ENCODE results near the gene TJP1. TPM values are rescaled to one million over a fixed set of nuclear protein-coding genes. Genes with fewer than 3 reads are reported as not detected.

Gene TJP1
- total RNA-seq, 3 donors from 2014 or later (not counting 1 experiment from before 2014, with no cell fraction given), result not detected

DNA sequence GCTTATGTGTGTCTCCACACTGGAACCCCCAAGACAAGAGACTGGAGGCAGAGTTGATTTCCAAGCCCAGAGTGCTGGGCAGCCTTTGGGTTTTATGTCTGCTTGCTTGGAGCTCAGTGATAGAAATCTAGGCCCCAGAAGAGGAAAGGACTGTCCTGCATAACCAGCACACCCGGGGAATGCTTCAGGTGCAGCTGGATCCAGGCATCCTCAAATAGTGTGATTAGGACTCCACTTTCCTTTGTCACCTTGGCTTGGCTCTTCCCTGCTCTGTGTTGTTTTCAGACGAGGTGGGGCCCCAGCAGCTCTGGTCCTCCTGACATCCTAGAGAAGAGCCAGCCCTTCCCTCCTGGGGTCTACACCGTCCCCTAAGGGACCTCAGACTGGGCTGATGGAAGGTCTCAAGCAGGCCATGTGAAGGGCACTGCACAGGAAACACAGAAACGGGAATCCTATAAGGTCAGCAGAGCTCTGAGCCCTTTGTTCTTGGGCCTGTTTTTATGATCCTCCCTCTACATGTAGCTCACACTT lies 143.7 kb downstream of the TJP1 start:
- H3K27me3 Mint-ChIP-seq (ENCODE audit: low read depth in 2 of 2), result peaks cover 13 to 24% of the 10 kb centered on the region in 2 donors
- H3K9me3 Mint-ChIP-seq, result no peaks in the 10 kb centered on the region

DNA sequence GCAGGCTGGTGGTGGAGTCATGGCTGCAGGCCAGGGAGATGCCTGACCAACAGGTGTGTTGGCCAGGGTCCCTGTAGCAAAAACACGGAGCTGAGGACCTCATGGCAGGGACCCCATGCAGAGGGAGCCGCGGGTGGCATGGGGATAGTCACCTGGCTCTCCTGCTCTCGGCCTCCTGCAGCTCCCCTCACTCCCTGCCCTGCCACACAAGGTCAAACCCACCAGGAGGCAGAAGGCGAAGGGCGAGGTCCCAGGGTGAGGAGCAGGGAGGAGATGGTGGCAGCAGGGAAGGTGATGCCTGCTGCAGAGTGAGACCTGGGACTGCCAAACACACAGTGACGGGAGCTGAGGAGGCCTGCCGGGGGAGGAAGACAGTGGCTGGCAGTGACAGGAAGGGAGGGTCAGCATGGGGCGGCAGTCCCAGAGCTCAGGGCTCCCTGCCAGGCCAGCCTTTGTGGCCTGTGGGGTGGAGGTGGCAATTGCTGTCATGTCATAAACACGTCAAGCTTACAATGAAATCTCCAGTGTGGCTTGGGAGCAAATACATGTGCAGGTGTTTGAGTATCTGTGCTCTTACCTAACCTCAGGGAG lies 144.3 kb downstream of the TJP1 start:
- Histone ChIP-seq H3K4me3 (ENCODE audit: low read length) (no peak overlapping the region), H3K27ac (ENCODE audit: low read length) (no peak overlapping the region), H3K4me1 (ENCODE audit: control insufficient read depth, insufficient read depth, low read length) (peaks cover 14% of the 10 kb centered on the region), H3K36me3 (ENCODE audit: control insufficient read depth, insufficient read depth, low read length) (no peaks in the 10 kb centered on the region), H3K9me3 (ENCODE audit: control insufficient read depth, insufficient read depth, low read length) (no peaks in the 10 kb centered on the region), H3K27me3 (ENCODE audit: control insufficient read depth, insufficient read depth, low read length) (peaks cover 3% of the 10 kb centered on the region)
- 50% methylated on average over 9 of the region's 10 CpGs for WGBS (ENCODE audit: insufficient coverage)
- H3K36me3 Mint-ChIP-seq, result no peaks in the 10 kb centered on the region
- H3K4me3 Mint-ChIP-seq, result no peak overlapping the region
- ATAC-seq (peak in 1 of 3 donors; percentile 60), DNase-seq (no peak)
- peaks cover 19 to 29% of the 10 kb centered on the region in 2 donors for H3K27me3 Mint-ChIP-seq (ENCODE audit: low read depth in 2 of 2)
- H3K27ac Mint-ChIP-seq, result peak overlapping the region in 1 of 2 donors; percentile 67
- peaks cover 7 to 13% of the 10 kb centered on the region in 2 donors for H3K4me1 Mint-ChIP-seq
- H3K9me3 Mint-ChIP-seq, result no peaks in the 10 kb centered on the region
- TF ChIP-seq CTCF (IDR thresholded peaks at IDR 0.05), result no peak
- intact Hi-C loops (cut with micrococcal nuclease), result no loop called here

More for the DNA sequence above, 143.7 kb downstream of the TJP1 start:
- no peak for ATAC-seq
- H3K4me1 Mint-ChIP-seq, result peaks cover 7 to 13% of the 10 kb centered on the region in 2 donors
- no peak for TF ChIP-seq CTCF (IDR thresholded peaks at IDR 0.05)
- no peak overlapping the region for H3K27ac Mint-ChIP-seq
- Histone ChIP-seq H3K9me3 (ENCODE audit: control insufficient read depth, insufficient read depth, low read length) (no peaks in the 10 kb centered on the region), H3K27ac (ENCODE audit: low read length) (peak overlapping the region; percentile 2), H3K4me1 (ENCODE audit: control insufficient read depth, insufficient read depth, low read length) (peaks cover 14% of the 10 kb centered on the region), H3K4me3 (ENCODE audit: low read length) (no peak overlapping the region), H3K36me3 (ENCODE audit: control insufficient read depth, insufficient read depth, low read length) (no peaks in the 10 kb centered on the region), H3K27me3 (ENCODE audit: control insufficient read depth, insufficient read depth, low read length) (no peaks in the 10 kb centered on the region)
- no peak for DNase-seq
- H3K36me3 Mint-ChIP-seq, result no peaks in the 10 kb centered on the region
- 73% methylated on average over 4 of the region's 4 CpGs for WGBS (ENCODE audit: insufficient coverage)
- intact Hi-C loops (cut with micrococcal nuclease), result no loop called here
- H3K4me3 Mint-ChIP-seq, result no peak overlapping the region

GRCh38 chr15:29677455-29677854 lies 144.8 kb downstream of the TJP1 start:
- WGBS (ENCODE audit: insufficient coverage), result 78% methylated on average over 4 of the region's 4 CpGs
- no peak overlapping the region for H3K4me3 Mint-ChIP-seq
- Histone ChIP-seq H3K4me1 (ENCODE audit: control insufficient read depth, insufficient read depth, low read length) (peaks cover 14% of the 10 kb centered on the region), H3K36me3 (ENCODE audit: control insufficient read depth, insufficient read depth, low read length) (no peaks in the 10 kb centered on the region), H3K4me3 (ENCODE audit: low read length) (no peak overlapping the region), H3K27me3 (ENCODE audit: control insufficient read depth, insufficient read depth, low read length) (peaks cover 3% of the 10 kb centered on the region), H3K9me3 (ENCODE audit: control insufficient read depth, insufficient read depth, low read length) (no peaks in the 10 kb centered on the region), H3K27ac (ENCODE audit: low read length) (no peak overlapping the region)
- H3K27ac Mint-ChIP-seq, result peak overlapping the region in 1 of 2 donors; percentile 67
- peaks cover 7 to 13% of the 10 kb centered on the region in 2 donors for H3K4me1 Mint-ChIP-seq
- no peak for ATAC-seq
- intact Hi-C loops (cut with micrococcal nuclease), result no loop called here
- no peak for TF ChIP-seq CTCF (IDR thresholded peaks at IDR 0.05)
- H3K36me3 Mint-ChIP-seq, result no peaks in the 10 kb centered on the region
- no peak for DNase-seq
- H3K9me3 Mint-ChIP-seq, result no peaks in the 10 kb centered on the region
- H3K27me3 Mint-ChIP-seq (ENCODE audit: low read depth in 2 of 2), result peaks cover 19 to 29% of the 10 kb centered on the region in 2 donors

Data from natural killer cell (primary cell).